Measurements from ENCODE around the gene ARHGEF19.

Gene ARHGEF19

GRCh38 chr1:16205334-16205671 lies 7.1 kb downstream of the ARHGEF19 start:
- in situ Hi-C loops (cut with MboI; ENCODE audit: low sequenced_read_pairs, unreplicated experiment), result no loop called here
- no peak for DNase-seq (ENCODE audit: low spot score)
- TF ChIP-seq CTCF (IDR thresholded peaks at IDR 0.05; ENCODE audit: borderline replicate concordance, control extremely low read depth, extremely low read depth, insufficient read depth, missing control alignments), result no peak

- DNase-seq (ENCODE audit: low spot score), result peak; percentile 64
- TF ChIP-seq CTCF (IDR thresholded peaks at IDR 0.05; ENCODE audit: borderline replicate concordance, control extremely low read depth, extremely low read depth, insufficient read depth, missing control alignments), result peak; percentile 48
- in situ Hi-C loops (cut with MboI; ENCODE audit: low sequenced_read_pairs, unreplicated experiment), result no loop called here
Observed at GRCh38 chr1:16204634-16205333, 7.7 kb downstream of the ARHGEF19 start.

- no peak for DNase-seq (ENCODE audit: low spot score)
- in situ Hi-C loops (cut with MboI; ENCODE audit: low sequenced_read_pairs, unreplicated experiment), result no loop called here
- no peak for TF ChIP-seq CTCF (IDR thresholded peaks at IDR 0.05; ENCODE audit: borderline replicate concordance, control extremely low read depth, extremely low read depth, insufficient read depth, missing control alignments)
Observed at GRCh38 chr1:16204216-16204615, 8.2 kb downstream of the ARHGEF19 start.

GRCh38 chr1:16203550-16203949 lies 8.9 kb downstream of the ARHGEF19 start:
- DNase-seq (ENCODE audit: low spot score), result no peak
- no peak for TF ChIP-seq CTCF (IDR thresholded peaks at IDR 0.05; ENCODE audit: borderline replicate concordance, control extremely low read depth, extremely low read depth, insufficient read depth, missing control alignments)
- in situ Hi-C loops (cut with MboI; ENCODE audit: low sequenced_read_pairs, unreplicated experiment), result no loop called here

GRCh38 chr1:16202281-16203210 lies 9.9 kb downstream of the ARHGEF19 start:
- in situ Hi-C loops (cut with MboI; ENCODE audit: low sequenced_read_pairs, unreplicated experiment), result no loop called here
- TF ChIP-seq CTCF (IDR thresholded peaks at IDR 0.05; ENCODE audit: borderline replicate concordance, control extremely low read depth, extremely low read depth, insufficient read depth, missing control alignments), result no peak
- DNase-seq (ENCODE audit: low spot score), result no peak

- DNase-seq (ENCODE audit: low spot score), result no peak
- TF ChIP-seq CTCF (IDR thresholded peaks at IDR 0.05; ENCODE audit: borderline replicate concordance, control extremely low read depth, extremely low read depth, insufficient read depth, missing control alignments), result no peak
- in situ Hi-C loops (cut with MboI; ENCODE audit: low sequenced_read_pairs, unreplicated experiment), result no loop called here
Observed at GRCh38 chr1:16199700-16200099, 12.8 kb downstream of the ARHGEF19 start.

All from GM13976 (cell line).